GM18858 (cell line): Measurements from ENCODE around the gene ZNF275.
"Not testable (repeated sequence)": the region's sequence is repeated elsewhere in the genome, so short reads cannot be mapped to it uniquely, and the experiment has no call there.

ENCODE experiments used
- ATAC-seq: cut with Tn5 transposase; IDR thresholded peaks from one replicate; pipeline ENCODE4 v1.9.1; 2021; ENCODE audit not compliant: unreplicated experiment

ZNF275 gene

GRCh38 chrX:153353416-153353815 is 19.5 kb downstream of the ZNF275 start:
- no peak for ATAC-seq

DNA sequence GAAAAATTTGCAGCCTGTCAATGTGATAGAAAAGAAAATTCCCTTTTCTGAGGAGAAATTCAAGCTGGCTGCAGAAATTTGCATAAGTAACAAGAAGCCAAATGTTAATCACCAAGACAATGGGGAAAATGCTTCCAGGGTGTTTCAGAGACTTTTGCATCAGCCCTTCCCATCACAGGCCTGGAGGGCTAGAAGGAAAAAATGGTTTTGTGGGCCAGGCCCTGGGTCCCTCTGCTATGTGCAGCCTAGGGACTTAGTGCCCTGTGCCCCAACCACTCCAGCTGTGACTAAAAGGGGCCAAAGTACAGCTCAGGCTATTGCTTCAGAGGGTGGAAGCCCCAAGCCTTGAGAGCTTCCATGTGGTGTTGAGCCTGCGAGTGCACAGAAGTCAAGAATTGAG is 23.9 kb downstream of the ZNF275 start:
- ATAC-seq, result no peak

DNA sequence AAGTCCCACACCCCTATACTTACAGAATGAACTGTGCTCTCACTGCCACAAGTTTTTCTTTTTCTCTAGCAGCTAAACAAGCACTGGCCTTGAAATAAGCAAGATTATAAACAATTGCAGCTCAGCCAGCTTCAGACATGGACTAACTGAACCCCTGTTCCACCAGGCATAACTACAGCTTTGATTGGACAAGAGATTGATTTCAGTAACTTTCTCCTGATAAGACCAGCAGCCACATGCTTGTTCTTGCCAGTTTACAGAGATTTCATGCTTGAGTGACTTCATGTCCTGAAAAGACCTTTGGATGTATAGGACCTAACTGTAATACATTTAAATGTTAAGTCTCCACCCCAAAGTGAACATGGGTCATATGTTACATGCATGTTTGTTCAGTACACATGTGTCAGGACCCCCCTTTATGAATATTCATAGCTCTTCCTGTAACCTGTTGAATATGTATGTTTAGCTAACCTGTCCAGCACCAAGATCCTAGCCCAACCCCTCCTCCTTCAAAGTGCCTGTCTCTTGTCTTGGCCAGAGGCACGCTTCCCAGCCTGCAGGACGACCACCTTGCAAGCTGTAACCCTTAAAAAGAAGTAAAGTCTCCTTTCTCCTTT is 27.9 kb downstream of the ZNF275 start:
- no peak for ATAC-seq

- ATAC-seq, result peak; percentile 74
Measured at GRCh38 chrX:153365670-153366069, 31.7 kb downstream of the ZNF275 start.

GRCh38 chrX:153366119-153366518 is 32.2 kb downstream of the ZNF275 start:
- ATAC-seq, result no peak

DNA sequence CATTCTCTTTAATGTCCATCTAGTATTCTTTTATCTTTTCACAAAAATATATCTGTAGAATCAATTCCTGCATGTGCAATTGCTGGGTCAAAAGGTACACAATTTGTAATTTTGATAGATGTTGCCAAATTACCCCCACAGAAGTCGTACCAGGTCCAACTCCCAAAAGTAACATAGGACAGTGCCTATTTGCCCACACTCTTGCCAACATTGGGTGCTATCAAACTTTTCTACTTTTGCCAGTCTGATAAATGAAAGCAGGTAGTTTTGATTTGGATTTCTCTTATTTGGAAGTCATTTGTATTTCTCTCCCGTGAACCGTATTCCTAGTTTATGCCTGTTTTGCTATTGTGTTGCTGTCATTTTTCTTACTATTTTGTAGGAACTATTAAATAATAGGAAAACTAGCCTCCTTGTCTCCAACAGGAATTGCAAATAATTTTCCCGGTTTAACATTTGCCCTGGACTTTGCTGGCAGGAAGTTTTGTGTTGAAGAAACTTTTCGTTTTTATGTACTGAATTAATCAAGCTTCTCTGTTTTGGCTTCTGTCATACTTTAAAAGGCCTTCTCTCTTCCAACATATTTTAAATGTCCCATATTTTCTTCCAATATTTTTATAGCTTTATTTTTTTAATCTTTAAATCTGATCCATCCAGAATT is 33.1 kb downstream of the ZNF275 start:
- no peak for ATAC-seq

- ATAC-seq, result no peak
Measured at GRCh38 chrX:153370293-153371055, 36.5 kb downstream of the ZNF275 start.

DNA sequence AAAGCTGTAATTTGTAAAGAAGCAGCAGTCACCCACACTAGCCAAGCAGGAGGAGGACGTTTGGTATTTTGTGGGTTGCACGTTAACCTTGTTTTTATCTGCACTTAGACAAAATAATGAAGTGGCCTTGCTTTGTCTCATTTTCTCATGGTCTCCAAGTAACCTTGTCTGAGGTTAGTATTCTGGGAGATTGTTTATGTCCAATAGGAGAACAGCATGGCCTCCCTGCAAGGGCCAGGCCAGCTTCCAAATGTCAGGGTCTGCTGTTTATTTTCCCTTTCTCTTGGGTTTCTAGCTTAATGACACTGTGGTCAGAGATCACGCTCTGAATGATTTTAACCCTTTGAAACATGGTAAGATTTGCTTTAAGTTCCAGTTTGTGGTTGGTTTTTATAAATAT is 37.3 kb downstream of the ZNF275 start:
- no peak for ATAC-seq

DNA sequence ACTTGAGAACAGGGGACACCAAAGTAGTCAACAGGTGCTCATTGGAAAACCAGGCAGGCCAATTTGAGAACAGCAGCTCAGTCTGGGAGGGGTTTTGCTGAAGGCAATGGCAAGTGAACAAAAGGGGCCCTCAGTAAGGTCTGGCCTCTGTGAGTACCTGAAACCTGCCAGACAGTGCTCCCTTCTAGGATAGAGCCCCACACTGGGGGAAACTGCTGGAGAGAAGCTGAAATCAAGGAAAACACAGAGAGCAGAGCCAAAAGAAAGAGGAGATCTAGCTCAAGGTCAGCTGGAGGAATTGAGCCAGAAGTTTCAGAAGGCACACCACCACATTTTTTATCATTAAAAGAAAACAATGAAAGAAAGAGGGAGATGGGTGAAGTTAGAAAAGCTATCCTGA is 39.0 kb downstream of the ZNF275 start:
- ATAC-seq, result no peak

- ATAC-seq, result no peak
Measured at GRCh38 chrX:153374426-153374825, 40.5 kb downstream of the ZNF275 start.

- no peak for ATAC-seq
Measured at GRCh38 chrX:153375571-153375970, 41.6 kb downstream of the ZNF275 start.

DNA sequence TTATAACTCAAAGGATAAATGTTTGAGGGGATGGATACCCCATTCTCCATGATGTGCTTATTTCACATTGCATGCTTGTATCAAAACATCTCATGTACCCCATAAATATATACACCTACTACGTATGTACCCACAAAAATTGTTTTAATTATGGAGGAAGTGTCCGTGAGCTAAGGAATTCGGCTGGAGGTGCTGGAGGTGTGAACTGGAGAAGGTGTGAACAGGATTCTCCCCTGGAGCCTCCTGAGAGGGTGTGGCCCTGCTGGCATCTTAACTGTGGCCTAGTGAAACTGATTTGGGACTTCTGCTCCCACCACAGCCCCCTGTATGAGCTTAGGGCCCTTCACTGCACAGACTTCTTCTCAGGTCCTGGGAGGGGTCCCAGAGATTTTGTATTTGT is 43.8 kb downstream of the ZNF275 start:
- no peak for ATAC-seq

- no peak for ATAC-seq
Measured at GRCh38 chrX:153378607-153379006, 44.7 kb downstream of the ZNF275 start.

GRCh38 chrX:153379508-153379907 is 45.6 kb downstream of the ZNF275 start:
- no peak for ATAC-seq

GRCh38 chrX:153379971-153380581 is 46.1 kb downstream of the ZNF275 start:
- ATAC-seq, result no peak

GRCh38 chrX:153380691-153381090 is 46.7 kb downstream of the ZNF275 start:
- no peak for ATAC-seq

DNA sequence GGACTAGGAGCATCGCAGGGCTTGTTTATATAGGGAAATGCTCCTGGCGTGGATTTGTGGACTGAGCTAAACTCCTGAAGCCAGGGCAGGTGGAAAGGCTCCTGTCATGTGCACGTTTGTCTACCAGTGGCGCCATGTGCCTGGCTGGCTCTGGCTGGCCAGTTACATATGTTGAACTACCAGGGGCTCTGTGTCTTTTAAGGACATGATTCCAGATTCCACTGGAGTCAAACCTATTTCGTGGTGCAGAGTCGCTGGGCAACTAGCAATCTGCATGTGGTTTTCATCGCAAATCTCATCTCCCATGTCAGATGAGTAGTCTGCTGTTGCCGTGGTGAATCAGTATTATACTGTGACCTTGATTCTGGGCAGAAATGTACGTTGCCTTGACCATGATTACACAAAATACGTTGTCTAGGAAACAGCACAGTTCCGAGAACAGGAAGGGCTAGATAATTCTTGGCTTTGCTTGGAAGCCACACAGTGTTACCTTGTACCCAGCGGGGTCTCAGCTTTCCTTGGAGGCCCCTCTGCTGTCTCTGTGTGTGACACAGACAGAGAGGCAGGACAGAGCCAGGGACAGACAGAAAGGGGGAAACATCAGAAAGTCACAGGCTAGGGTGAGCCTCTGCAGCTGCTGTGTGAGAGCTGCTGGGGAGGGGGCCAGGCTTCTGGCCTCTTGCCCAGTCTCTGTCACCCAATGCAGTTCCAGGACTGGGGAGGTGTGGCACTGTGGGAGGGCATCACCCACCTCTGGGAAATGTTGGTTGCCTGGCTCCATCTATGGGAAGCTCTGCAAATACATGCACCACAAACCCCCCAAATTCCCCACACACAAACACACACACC is 48.0 kb downstream of the ZNF275 start:
- no peak for ATAC-seq

- ATAC-seq, result no peak
Measured at GRCh38 chrX:153382563-153383482, 48.9 kb downstream of the ZNF275 start.

GRCh38 chrX:153384390-153384789 is 50.4 kb downstream of the ZNF275 start:
- no peak for ATAC-seq

DNA sequence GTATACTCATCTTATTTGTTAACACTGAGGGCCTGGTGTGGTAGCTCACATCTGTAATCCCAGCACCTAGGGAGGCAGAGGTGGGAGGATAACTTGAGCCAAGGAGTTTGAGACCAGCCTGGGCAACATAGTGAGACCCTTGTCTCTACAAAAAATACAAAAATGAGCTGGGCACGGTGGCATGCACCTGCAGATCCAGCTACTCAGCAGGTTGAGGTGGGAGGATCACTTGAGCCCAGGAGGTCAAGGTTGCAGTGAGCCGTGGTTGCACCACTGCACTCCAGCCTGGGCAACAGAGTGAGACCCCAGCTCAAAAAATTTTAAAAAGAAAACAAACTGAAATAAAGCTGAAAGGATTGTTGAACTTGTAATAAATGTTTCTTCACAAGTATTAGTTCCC is 51.0 kb downstream of the ZNF275 start:
- ATAC-seq, result not testable (repeated sequence)
